HG02763 (cell line): ENCODE measurements around the gene VASN.

ENCODE experiments used
- ATAC-seq: cut with Tn5 transposase; IDR thresholded peaks from one replicate; pipeline ENCODE4 v1.9.1; 2021; ENCODE audit warnings: mild to moderate bottlenecking, moderate library complexity; ENCODE audit not compliant: unreplicated experiment

VASN gene

GRCh38 chr16:4370570-4371356 is 885 bp upstream of the VASN start:
- no peak for ATAC-seq

- ATAC-seq = peak; percentile 22
Observed at GRCh38 chr16:4372001-4372577, 441 bp downstream of the VASN start.

GRCh38 chr16:4372578-4373355 is 1.1 kb downstream of the VASN start:
- ATAC-seq = no peak

GRCh38 chr16:4373356-4373908 is 1.8 kb downstream of the VASN start:
- no peak for ATAC-seq

GRCh38 chr16:4373909-4374742 is 2.5 kb downstream of the VASN start:
- no peak for ATAC-seq

- no peak for ATAC-seq
Observed at GRCh38 chr16:4375717-4376116, 4.1 kb downstream of the VASN start.

- ATAC-seq = no peak
Observed at GRCh38 chr16:4376126-4376892, 4.7 kb downstream of the VASN start.

- ATAC-seq = no peak
Observed at GRCh38 chr16:4376893-4377572, 5.4 kb downstream of the VASN start.

GRCh38 chr16:4377573-4378154 is 6.0 kb downstream of the VASN start:
- ATAC-seq = no peak

- no peak for ATAC-seq
Observed at GRCh38 chr16:4378161-4378666, 6.6 kb downstream of the VASN start.

GRCh38 chr16:4378999-4379690 is 7.5 kb downstream of the VASN start:
- ATAC-seq = no peak

- ATAC-seq = no peak
Observed at GRCh38 chr16:4380119-4381063, 8.7 kb downstream of the VASN start.

- ATAC-seq = no peak
Observed at GRCh38 chr16:4381072-4381934, 9.7 kb downstream of the VASN start.

GRCh38 chr16:4381935-4382794 is 10.5 kb downstream of the VASN start:
- no peak for ATAC-seq

- ATAC-seq = no peak
Observed at GRCh38 chr16:4382795-4383357, 11.2 kb downstream of the VASN start.
